GM12892 (cell line): ENCODE results near the gene NCAPG2.

ENCODE experiments used
- DNase-seq: peaks from one replicate; pipeline ENCODE4 v3.0.0; 2011; ENCODE audit not compliant: insufficient read length
- FAIRE-seq: peaks from 2 replicates; lab custom pipeline; 2011; peaks lifted over from hg19 to GRCh38; lab: Jason Lieb, UNC
- POLR2A ChIP-seq: IDR thresholded peaks from 2 replicates; pipeline ENCODE4 v1.6.1; 2011; ENCODE audit warnings: low read depth, low read length, control low read depth
- POLR2AphosphoS5 ChIP-seq: IDR thresholded peaks from 2 replicates; pipeline ENCODE4 v1.6.1; 2011; ENCODE audit warnings: low read depth, low read length, control low read depth
- TAF1 ChIP-seq: IDR thresholded peaks from 2 replicates; pipeline ENCODE4 v1.6.1; 2011; ENCODE audit warnings: low read depth, mild to moderate bottlenecking, control low read depth, low read length, borderline replicate concordance

Gene NCAPG2

GRCh38 chr7:158732494-158733219, 28.1 kb upstream of the NCAPG2 start:
- FAIRE-seq (no peak), DNase-seq (no peak)
- no peak for TF ChIP-seq POLR2AphosphoS5
- no peak for TF ChIP-seq POLR2A
- no peak for TF ChIP-seq TAF1

GRCh38 chr7:158731761-158732160, 27.2 kb upstream of the NCAPG2 start:
- FAIRE-seq: no peak
- no peak for DNase-seq
- TF ChIP-seq TAF1 (no peak), POLR2A (no peak), POLR2AphosphoS5 (no peak)

GRCh38 chr7:158730383-158731346, 26.1 kb upstream of the NCAPG2 start:
- DNase-seq (no peak), FAIRE-seq (no peak)
- TF ChIP-seq TAF1 (no peak), POLR2AphosphoS5 (no peak), POLR2A (no peak)

- no peak for DNase-seq
- no peak for FAIRE-seq
- no peak for TF ChIP-seq POLR2A
- TF ChIP-seq TAF1: no peak
- no peak for TF ChIP-seq POLR2AphosphoS5
These were observed 25.2 kb upstream of the NCAPG2 start for GRCh38 chr7:158729646-158730382.

GRCh38 chr7:158728911-158729645, 24.5 kb upstream of the NCAPG2 start:
- DNase-seq: no peak
- FAIRE-seq: no peak
- TF ChIP-seq POLR2A (no peak), TAF1 (no peak), POLR2AphosphoS5 (no peak)

- DNase-seq (no peak), FAIRE-seq (no peak)
- TF ChIP-seq POLR2AphosphoS5: no peak
- TF ChIP-seq POLR2A: no peak
- TF ChIP-seq TAF1: no peak
These were observed 23.1 kb upstream of the NCAPG2 start for GRCh38 chr7:158727690-158728089.

- TF ChIP-seq POLR2AphosphoS5 (no peak), POLR2A (no peak), TAF1 (no peak)
- DNase-seq (no peak), FAIRE-seq (no peak)
These were observed 21.7 kb upstream of the NCAPG2 start for GRCh38 chr7:158726277-158726807.

GRCh38 chr7:158725506-158725800, 20.8 kb upstream of the NCAPG2 start:
- no peak for DNase-seq
- TF ChIP-seq POLR2AphosphoS5: no peak
- no peak for TF ChIP-seq POLR2A
- no peak for TF ChIP-seq TAF1
- FAIRE-seq: no peak

GRCh38 chr7:158724658-158725505, 20.3 kb upstream of the NCAPG2 start:
- TF ChIP-seq TAF1 (no peak), POLR2A (no peak), POLR2AphosphoS5 (no peak)
- DNase-seq (no peak), FAIRE-seq (no peak)

- DNase-seq: no peak
- TF ChIP-seq POLR2AphosphoS5 (no peak), POLR2A (no peak), TAF1 (no peak)
- FAIRE-seq: no peak
These were observed 19.2 kb upstream of the NCAPG2 start for GRCh38 chr7:158723714-158724385.
